H1 (cell line): Measurements from ENCODE around the gene RENBP. TPM values are rescaled to one million over a fixed set of nuclear protein-coding genes. Genes with fewer than 3 reads are reported as not detected.

Source experiments
- CTCF ChIA-PET: fragments of 300-600 bp; sonication (Branson Sonifier 250); formaldehyde crosslinking; loops from one replicate; lab custom pipeline; 2021; ENCODE audit not compliant: partially characterized antibody; lab: Charles Lee
- POLR2A ChIA-PET: fragments of 300-600 bp; sonication (Branson Sonifier 250); formaldehyde crosslinking; loops from one replicate; lab custom pipeline; 2021; ENCODE audit warnings: inconsistent platforms; ENCODE audit not compliant: partially characterized antibody; lab: Charles Lee
- DNase-seq, 2 experiments: peaks; one replicate each; pipeline versions ENCODE4 v3.0.0 to v3.0.0-alpha.2; 2010 to 2022; ENCODE audit warnings: low spot score in 2 of 2, low read depth in 1 of 2, mixed read lengths in 1 of 2
- FAIRE-seq: peaks from 2 replicates; lab custom pipeline; 2011; peaks lifted over from hg19 to GRCh38; lab: Jason Lieb, UNC
- H2AFZ ChIP-seq: 2 replicates; pipeline ENCODE4 v1.8.1; 2012; ENCODE audit warnings: low read length, inconsistent platforms
- H2AK5ac ChIP-seq: 2 replicates; pipeline ENCODE4 v1.6.1; 2013; ENCODE audit warnings: low read depth, low read length
- H2BK120ac ChIP-seq: replicated peaks from 2 replicates; pipeline ENCODE3; 2013; ENCODE audit warnings: low read depth, low read length, inconsistent platforms
- H2BK12ac ChIP-seq: 2 replicates; pipeline ENCODE4 v1.6.1; 2013; ENCODE audit warnings: low read depth, low read length
- H2BK15ac ChIP-seq: 2 replicates; pipeline ENCODE4 v1.6.1; 2013; ENCODE audit warnings: low read length
- H2BK20ac ChIP-seq: 2 replicates; pipeline ENCODE4 v1.6.1; 2013; ENCODE audit warnings: low read length
- H2BK5ac ChIP-seq: 2 replicates; pipeline ENCODE4 v1.6.1; 2013; ENCODE audit warnings: low read depth, low read length
- H3K14ac ChIP-seq: 2 replicates; pipeline ENCODE4 v1.6.1; 2013; ENCODE audit warnings: inconsistent platforms; ENCODE audit not compliant: insufficient read length
- H3K18ac ChIP-seq: 2 replicates; pipeline ENCODE4 v1.6.1; 2013; ENCODE audit warnings: low read length; ENCODE audit errors: extremely low read depth
- H3K23ac ChIP-seq: 2 replicates; pipeline ENCODE4 v1.6.1; 2013; ENCODE audit warnings: inconsistent platforms; ENCODE audit not compliant: insufficient read length
- H3K23me2 ChIP-seq: 2 replicates; pipeline ENCODE4 v1.6.1; 2013; ENCODE audit warnings: low read depth, low read length
- H3K27ac ChIP-seq: 2 replicates; pipeline ENCODE4 v1.6.1; 2011; ENCODE audit warnings: low read depth, low read length, inconsistent platforms
- H3K27me3 ChIP-seq, 4 experiments: replicated peaks in 1 of 4; 1 replicate in 1 of 4; 2 replicates in 3 of 4; pipeline versions ENCODE4 v1.6.1 to v1.8.1; 2011 to 2013; ENCODE audit warnings: low read length in 3 of 4, mild to moderate bottlenecking in 3 of 4, inconsistent platforms in 2 of 4, mixed read lengths in 2 of 4, moderate library complexity in 1 of 4; ENCODE audit not compliant: control insufficient read depth in 3 of 4, insufficient read depth in 3 of 4; ENCODE audit errors: extremely low read depth in 1 of 4
- H3K36me3 ChIP-seq, 4 experiments: 2 replicates each; pipeline versions ENCODE4 v1.6.1 to v1.8.1; 2011 to 2013; ENCODE audit warnings: mild to moderate bottlenecking in 4 of 4, low read length in 3 of 4, moderate library complexity in 2 of 4, control low read depth in 1 of 4, inconsistent platforms in 1 of 4; ENCODE audit not compliant: insufficient read depth in 4 of 4, control insufficient read depth in 2 of 4
- H3K4ac ChIP-seq: replicated peaks from 2 replicates; pipeline ENCODE3; 2013; ENCODE audit warnings: low read length, low read depth, mixed read lengths, inconsistent platforms; ENCODE audit not compliant: insufficient read length
- H3K4me1 ChIP-seq, 4 experiments: replicated peaks in 1 of 4; 1 replicate in 1 of 4; 2 replicates in 3 of 4; pipeline versions ENCODE4 v1.6.1 to v1.8.1; 2011 to 2013; ENCODE audit warnings: low read length in 3 of 4, inconsistent platforms in 2 of 4, mixed read lengths in 1 of 4; ENCODE audit not compliant: insufficient read depth in 4 of 4, control insufficient read depth in 3 of 4
- H3K4me2 ChIP-seq, 2 experiments: 2 replicates each; pipeline versions ENCODE4 v1.6.1 to v1.8.1; 2011 to 2013; ENCODE audit warnings: low read depth in 2 of 2, low read length in 2 of 2, control low read depth in 1 of 2, inconsistent platforms in 1 of 2, mild to moderate bottlenecking in 1 of 2; ENCODE audit not compliant: insufficient read depth in 1 of 2
- H3K4me3 ChIP-seq, 4 experiments: fragments of 200-600, 300-600 bp in 1 of 4; sonication (generic), shearing (Covaris generic), sonication (Bioruptor Twin) in 1 of 4; 2 replicates each; pipeline versions ENCODE4 v1.5.1 to v1.8.1; 2011 to 2016; ENCODE audit warnings: low read length in 4 of 4, low read depth in 3 of 4, control low read depth in 2 of 4, inconsistent platforms in 2 of 4, mild to moderate bottlenecking in 2 of 4, mixed read lengths in 1 of 4, moderate library complexity in 1 of 4; ENCODE audit not compliant: insufficient read depth in 2 of 4; ENCODE audit errors: extremely low read depth in 1 of 4
- H3K56ac ChIP-seq: replicated peaks from 2 replicates; pipeline ENCODE3; 2013; ENCODE audit warnings: low read depth, mild to moderate bottlenecking, mixed read lengths, low read length, inconsistent platforms; ENCODE audit not compliant: insufficient read length
- H3K79me1 ChIP-seq: 2 replicates; pipeline ENCODE4 v1.6.1; 2013; ENCODE audit warnings: low read depth, low read length, control low read depth
- H3K79me2 ChIP-seq, 2 experiments: 2 replicates each; pipeline versions ENCODE4 v1.6.1 to v1.8.1; 2012 to 2013; ENCODE audit warnings: low read length in 2 of 2, mild to moderate bottlenecking in 2 of 2, inconsistent platforms in 1 of 2; ENCODE audit not compliant: insufficient read depth in 2 of 2, control insufficient read depth in 1 of 2
- H3K9ac ChIP-seq, 4 experiments: replicated peaks in 1 of 4; 1 replicate in 1 of 4; 2 replicates in 3 of 4; pipeline versions ENCODE4 v1.6.1 to v1.8.1; 2011 to 2013; ENCODE audit warnings: low read depth in 3 of 4, low read length in 3 of 4, control low read depth in 2 of 4, mild to moderate bottlenecking in 2 of 4, moderate library complexity in 2 of 4, inconsistent platforms in 1 of 4; ENCODE audit errors: extremely low read depth in 1 of 4
- H3K9me3 ChIP-seq, 2 experiments: 2 replicates each; pipeline versions ENCODE4 v1.6.1 to v1.8.1; 2012 to 2013; ENCODE audit warnings: mild to moderate bottlenecking in 2 of 2, moderate library complexity in 2 of 2, control low read depth in 1 of 2, inconsistent platforms in 1 of 2, low read depth in 1 of 2, low read length in 1 of 2, mixed read lengths in 1 of 2; ENCODE audit not compliant: insufficient read depth in 2 of 2
- H4K20me1 ChIP-seq, 2 experiments: replicated peaks in 1 of 2; 2 replicates each; pipeline versions ENCODE3 to v1.8.1; 2011 to 2013; ENCODE audit warnings: inconsistent platforms in 2 of 2, low read length in 2 of 2, mild to moderate bottlenecking in 1 of 2; ENCODE audit not compliant: insufficient read depth in 2 of 2, control insufficient read depth in 1 of 2
- H4K5ac ChIP-seq: 2 replicates; pipeline ENCODE4 v1.6.1; 2013; ENCODE audit warnings: low read length, low read depth, mixed read lengths, inconsistent platforms; ENCODE audit not compliant: insufficient read length
- H4K8ac ChIP-seq: 2 replicates; pipeline ENCODE4 v1.8.0; 2013; ENCODE audit warnings: mild to moderate bottlenecking, moderate library complexity, low read length, inconsistent platforms; ENCODE audit not compliant: insufficient read depth; ENCODE audit errors: extremely low read depth
- H4K91ac ChIP-seq: replicated peaks from 2 replicates; pipeline ENCODE3; 2013; ENCODE audit warnings: low read length, mixed read lengths, inconsistent platforms; ENCODE audit not compliant: insufficient read length
- ASH2L ChIP-seq: fragments of 200-600, 300-600 bp; sonication (generic); IDR thresholded peaks from one replicate; pipeline ENCODE4 v1.7.1; 2017; ENCODE audit warnings: low read length
- KDM1A ChIP-seq: fragments of 200-600, 300-600 bp; sonication (generic); IDR thresholded peaks from 2 replicates; pipeline ENCODE4 v1.7.1; 2016; ENCODE audit warnings: mild to moderate bottlenecking, low read length, borderline replicate concordance
- KDM5A ChIP-seq: fragments of 200-600 bp; IDR thresholded peaks from 2 replicates; pipeline ENCODE4 v1.7.1; 2012; ENCODE audit warnings: mild to moderate bottlenecking, low read length, inconsistent platforms, mixed read lengths
- RFX5 ChIP-seq: IDR thresholded peaks from 2 replicates; pipeline ENCODE4 v1.6.1; 2011; ENCODE audit warnings: low read depth, low read length, improper control_type of control experiment, borderline replicate concordance
- SAP30 ChIP-seq: fragments of 300-600 bp; sonication (generic); IDR thresholded peaks from 2 replicates; pipeline ENCODE4 v1.7.1; 2012; ENCODE audit warnings: low read length, moderate library complexity, mild to moderate bottlenecking, inconsistent platforms; ENCODE audit not compliant: insufficient read depth, insufficient replicate concordance
- SP1 ChIP-seq: IDR thresholded peaks from 2 replicates; pipeline ENCODE4 v1.6.1; 2011; ENCODE audit warnings: low read depth, low read length
- SRF ChIP-seq: IDR thresholded peaks from 2 replicates; pipeline ENCODE4 v1.6.1; 2011; ENCODE audit warnings: mild to moderate bottlenecking, low read depth, low read length, moderate library complexity
- TCF12 ChIP-seq: IDR thresholded peaks from 2 replicates; pipeline ENCODE4 v1.6.1; 2011; ENCODE audit warnings: low read depth, mild to moderate bottlenecking, low read length
- WGBS, 2 experiments: shearing (Covaris generic) in 1 of 2; methylation state at CpG; one replicate each; pipeline versions ENCODE4 v1.1.6 to v1.1.7; 2013 to 2015; ENCODE audit warnings: low lambda C conversion rate in 2 of 2, mixed read lengths in 2 of 2, inconsistent platforms in 1 of 2, low coverage in 1 of 2, missing lambda C conversion rate in 1 of 2; ENCODE audit not compliant: insufficient replicate concordance in 2 of 2, insufficient coverage in 1 of 2, insufficient read length in 1 of 2; ENCODE audit errors: extremely low coverage in 1 of 2, missing lambda C conversion rate in 1 of 2; 5-methylcytosine and 5-hydroxymethylcytosine counted together
- polyA plus RNA-seq, 7 experiments: library from polyadenylated mRNA; depleted of rRNA in 3 of 7; stranded (reverse) in 5 of 7; unstranded in 2 of 7; fragments of >200 nt in 5 of 7; fragments of 200-250 nt in 2 of 7; gene quantifications; 1 replicate in 5 of 7; 2 replicates in 1 of 7; 4 replicates in 1 of 7; pipeline versions ENCODE4 v1.2.1 to v1.2.3, GENCODE V29; 2011 to 2013; ENCODE audit warnings: missing spikeins in 2 of 7, mixed read lengths in 2 of 7
- total RNA-seq: library from RNA; stranded (reverse); fragmentation: NEBNext Ultra II Directional; extraction: Animal tissue kit (Norgen Biotek cat#: 25700); gene quantifications from 2 replicates; pipeline ENCODE4 v1.2.1, GENCODE V29; 2021

RENBP gene
- total and polyA plus RNA-seq, 2 of the 8 experiments (the other 6 are each of a cell fraction or from before 2014, with no cell fraction given): 12.4 to 21.8 TPM

DNA sequence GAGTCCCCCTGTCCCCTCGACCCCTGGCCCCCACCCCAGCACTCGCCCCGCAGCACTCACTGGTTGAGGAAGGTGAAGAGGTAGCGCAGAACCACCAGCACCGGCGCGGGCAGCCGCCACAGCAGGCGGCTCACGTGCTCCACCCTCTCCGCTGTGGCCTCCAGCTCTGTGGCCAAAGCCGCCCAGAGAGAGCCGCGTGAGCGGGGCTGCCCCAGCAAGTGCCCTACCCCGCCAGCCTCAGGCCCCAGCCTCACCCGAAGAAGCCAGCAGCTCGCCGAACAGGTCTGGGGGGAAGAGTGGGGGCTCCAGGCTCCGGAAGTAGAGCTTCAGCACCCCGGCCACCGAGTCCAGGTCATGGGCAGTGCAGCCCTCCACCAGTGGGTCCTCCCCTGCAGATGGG is 34.0 kb downstream of the RENBP start:
- FAIRE-seq: no peak
- no peak overlapping the region for H3K4me3 ChIP-seq
- CTCF ChIA-PET: interaction anchor here (0.6 to 5.7 kb wide), 15 partner anchors 10 to 147 kb away, joined by 3 to 65 read pairs (median 3); partner anchors contain the start of genes ARHGAP4 and L1CAM

More for the DNA sequence above, 34.0 kb downstream of the RENBP start:
- no peak overlapping the region for H3K27ac ChIP-seq
- no peak overlapping the region for H2BK15ac ChIP-seq
- peaks cover 0 to 3% (median 0%) of the 10 kb centered on the region in 4 experiments; a peak in 1 of 7 replicates for H3K4me1 ChIP-seq
- H3K36me3 ChIP-seq: no peaks in the 10 kb centered on the region; a peak in 1 of 8 replicates
- no peak overlapping the region for H3K14ac ChIP-seq
- no peak overlapping the region for H2AFZ ChIP-seq
- no peaks in the 10 kb centered on the region for H3K79me1 ChIP-seq
- no peak overlapping the region for H2BK20ac ChIP-seq
- WGBS, 2 experiments: 100% methylated on average over 1 of the region's 22 CpGs; no CpG with 5 or more reads in 1 of the 2 experiments
- no peak overlapping the region for H3K4me2 ChIP-seq
- H3K56ac ChIP-seq: no peak overlapping the region
- H3K9ac ChIP-seq: no peak overlapping the region
- no peak for DNase-seq
- H2AK5ac ChIP-seq: no peak overlapping the region
- H3K79me2 ChIP-seq: no peaks in the 10 kb centered on the region
- no peak overlapping the region for H3K4ac ChIP-seq
- H3K18ac ChIP-seq: no peak overlapping the region
- no peak overlapping the region for H3K23ac ChIP-seq
- no peaks in the 10 kb centered on the region for H4K20me1 ChIP-seq
- no peak overlapping the region for H4K8ac ChIP-seq
- no peak overlapping the region for H2BK120ac ChIP-seq
- H3K27me3 ChIP-seq: no peaks in the 10 kb centered on the region
- POLR2A ChIA-PET: interaction anchor here (0.9 to 1.9 kb wide), 7 partner anchors 8 to 116 kb away, joined by 3 to 9 read pairs (median 3); partner anchors contain the start of genes ARHGAP4, IDH3G and SSR4
- no peak overlapping the region for H4K91ac ChIP-seq
- H3K9me3 ChIP-seq: no peaks in the 10 kb centered on the region
- TF ChIP-seq SAP30 (no peak), TCF12 (no peak), ASH2L (no peak), RFX5 (no peak), SP1 (no peak), SRF (no peak), KDM5A (no peak), KDM1A (no peak)
- no peak overlapping the region for H2BK12ac ChIP-seq
- no peaks in the 10 kb centered on the region for H3K23me2 ChIP-seq
- no peak overlapping the region for H4K5ac ChIP-seq
- no peak overlapping the region for H2BK5ac ChIP-seq
